Lower lobe of right lung (tissue), 2 donors: ENCODE measurements around the gene ALS2. TPM values are rescaled to one million over a fixed set of nuclear protein-coding genes. Genes with fewer than 3 reads are reported as not detected.

Experiments
- ATAC-seq, 2 donors: fragments of 200-7000 bp; cut with Tn5 transposase; one replicate each; pipeline ENCODE4 v1.9.1; 2020 to 2022; ENCODE audit warnings: mild to moderate bottlenecking in 2 of 2, moderate library complexity in 2 of 2
- DNase-seq: peaks from one replicate; pipeline ENCODE4 v3.0.0-alpha.2; 2020
- H3K27ac ChIP-seq: fragments of 200-600 bp; one replicate; pipeline ENCODE4 v1.8.0; 2022
- H3K27me3 ChIP-seq: fragments of 200-600 bp; one replicate; pipeline ENCODE4 v1.8.0; 2022; ENCODE audit warnings: low read depth
- H3K36me3 ChIP-seq: fragments of 200-600 bp; one replicate; pipeline ENCODE4 v1.8.0; 2022; ENCODE audit warnings: mild to moderate bottlenecking
- H3K4me1 ChIP-seq: fragments of 200-600 bp; one replicate; pipeline ENCODE4 v1.8.0; 2022
- H3K4me3 ChIP-seq: fragments of 200-600 bp; one replicate; pipeline ENCODE4 v1.8.0; 2022; ENCODE audit warnings: mild to moderate bottlenecking
- H3K9me3 ChIP-seq: fragments of 200-600 bp; one replicate; pipeline ENCODE4 v1.8.0; 2022
- CTCF ChIP-seq: fragments of 200-600 bp; IDR thresholded peaks from one replicate; pipeline ENCODE4 v1.8.0; 2022; ENCODE audit warnings: antibody characterized with exemption, mild to moderate bottlenecking
- intact Hi-C: fragments of 100-400 bp; cut with DNase I; formaldehyde crosslinking; loops from one replicate; pipeline ENCODE4 v1.11.0; 2022
- total RNA-seq: library from RNA; stranded (reverse); fragmentation: NEBNext Ultra II Directional; extraction: Animal tissue kit (Norgen Biotek cat#: 25700); gene quantifications from one replicate; pipeline ENCODE4 v1.2.1, GENCODE V29; 2021
- donor health status: DM: no; HTN: yes; CAD: no; lungs with severe emphysema.

The ALS2 gene
- total RNA-seq, 1 donor from 2014 or later: 24.7 TPM

GRCh38 chr2:201790989-201791388 is 10.3 kb upstream of the ALS2 start:
- ATAC-seq: no peak
- intact Hi-C loops: no loop called here

GRCh38 chr2:201790291-201790690 is 9.6 kb upstream of the ALS2 start:
- Histone ChIP-seq H3K4me1 (no peaks in the 10 kb centered on the region), H3K4me3 (no peak overlapping the region), H3K27me3 (no peaks in the 10 kb centered on the region), H3K27ac (no peak overlapping the region), H3K9me3 (no peaks in the 10 kb centered on the region), H3K36me3 (no peaks in the 10 kb centered on the region)
- DNase-seq: no peak
- TF ChIP-seq CTCF: no peak
- ATAC-seq: no peak
- intact Hi-C loops: no loop called here

More at GRCh38 chr2:201790989-201791388, 10.3 kb upstream of the ALS2 start:
- no peak for DNase-seq
- H3K9me3 ChIP-seq: no peaks in the 10 kb centered on the region
- no peak for TF ChIP-seq CTCF
- H3K27ac ChIP-seq: no peak overlapping the region
- no peaks in the 10 kb centered on the region for H3K36me3 ChIP-seq
- no peaks in the 10 kb centered on the region for H3K27me3 ChIP-seq
- H3K4me1 ChIP-seq: no peaks in the 10 kb centered on the region
- no peak overlapping the region for H3K4me3 ChIP-seq

GRCh38 chr2:201789395-201789794 is 8.7 kb upstream of the ALS2 start:
- ATAC-seq (no peak), DNase-seq (no peak)
- no peak for TF ChIP-seq CTCF
- H3K36me3 ChIP-seq: no peaks in the 10 kb centered on the region
- no peak overlapping the region for H3K4me3 ChIP-seq
- H3K27me3 ChIP-seq: no peaks in the 10 kb centered on the region
- no peak overlapping the region for H3K27ac ChIP-seq
- H3K9me3 ChIP-seq: no peaks in the 10 kb centered on the region
- intact Hi-C loops: no loop called here
- H3K4me1 ChIP-seq: no peaks in the 10 kb centered on the region

GRCh38 chr2:201788371-201788770 is 7.6 kb upstream of the ALS2 start:
- DNase-seq (no peak), ATAC-seq (no peak)
- no peaks in the 10 kb centered on the region for H3K9me3 ChIP-seq
- TF ChIP-seq CTCF: no peak
- H3K27ac ChIP-seq: no peak overlapping the region
- H3K4me1 ChIP-seq: no peaks in the 10 kb centered on the region
- H3K36me3 ChIP-seq: no peaks in the 10 kb centered on the region
- intact Hi-C loops: no loop called here
- H3K4me3 ChIP-seq: no peak overlapping the region
- no peaks in the 10 kb centered on the region for H3K27me3 ChIP-seq

- DNase-seq (no peak), ATAC-seq (no peak)
- intact Hi-C loops: no loop called here
- no peak for TF ChIP-seq CTCF
- no peaks in the 10 kb centered on the region for H3K27me3 ChIP-seq
- no peaks in the 10 kb centered on the region for H3K36me3 ChIP-seq
- H3K4me1 ChIP-seq: no peaks in the 10 kb centered on the region
- no peak overlapping the region for H3K4me3 ChIP-seq
- no peak overlapping the region for H3K27ac ChIP-seq
- no peaks in the 10 kb centered on the region for H3K9me3 ChIP-seq
Observed at GRCh38 chr2:201786471-201786870, 5.7 kb upstream of the ALS2 start.

GRCh38 chr2:201785135-201785534 is 4.4 kb upstream of the ALS2 start:
- H3K4me3 ChIP-seq: no peak overlapping the region
- no peaks in the 10 kb centered on the region for H3K36me3 ChIP-seq
- no peaks in the 10 kb centered on the region for H3K27me3 ChIP-seq
- TF ChIP-seq CTCF: no peak
- DNase-seq: no peak
- no peaks in the 10 kb centered on the region for H3K9me3 ChIP-seq
- H3K4me1 ChIP-seq: peaks cover 1% of the 10 kb centered on the region
- H3K27ac ChIP-seq: no peak overlapping the region
- no peak for ATAC-seq
- intact Hi-C loops: no loop called here
